MM.1S (cell line): Measurements from ENCODE around the gene EIF4E.

Source experiments
- EZH2 ChIP-seq: fragments of 300-600 bp; sonication (generic); optimal IDR thresholded peaks from 2 replicates; pipeline ENCODE3; 2017; ENCODE audit warnings: low read depth, mild to moderate bottlenecking, antibody characterized with exemption, low read length, mixed read lengths
- EZH2phosphoT487 ChIP-seq: fragments of 300-600 bp; sonication (generic); IDR thresholded peaks from 2 replicates; pipeline ENCODE4 v1.6.1; 2018; ENCODE audit warnings: antibody characterized with exemption, low read length
- TF ChIP-seq, protein P1 (sequence below): fragments of 300-600 bp; sonication (generic); IDR thresholded peaks from 2 replicates; pipeline ENCODE4 v1.5.1; 2016; ENCODE audit warnings: antibody characterized with exemption, low read length, mixed read lengths

DNA sequence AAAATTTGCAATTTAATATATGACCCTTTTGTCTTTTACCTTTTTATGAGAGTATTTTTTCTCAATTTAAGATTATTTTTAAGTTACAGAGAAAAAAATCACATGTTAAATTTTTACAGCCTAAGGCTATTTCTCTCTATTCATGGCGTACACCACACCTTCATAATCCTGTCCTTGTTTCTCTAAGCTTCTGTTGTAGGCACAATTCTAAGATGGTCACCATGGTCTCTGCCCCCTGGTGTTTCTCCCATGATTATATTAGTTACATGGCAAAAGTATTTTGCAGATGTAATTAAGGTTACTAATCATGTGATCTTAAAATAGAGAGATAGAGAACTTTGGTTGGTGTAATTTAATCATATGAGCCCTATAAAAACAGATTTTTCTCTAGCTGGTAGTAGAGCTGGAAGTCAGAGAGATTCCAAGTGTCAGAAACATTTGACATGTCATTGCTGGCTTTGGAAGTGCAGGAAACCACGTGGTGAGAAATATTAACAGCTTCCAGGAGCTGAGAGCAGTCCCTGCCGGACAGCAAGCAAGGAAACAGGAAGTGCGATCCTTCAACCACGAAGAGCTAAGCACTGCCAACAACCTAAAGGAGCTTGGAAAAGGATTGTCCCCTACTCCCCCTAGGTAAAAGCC lies 89.8 kb downstream of the EIF4E start:
- TF ChIP-seq, protein P1, sequence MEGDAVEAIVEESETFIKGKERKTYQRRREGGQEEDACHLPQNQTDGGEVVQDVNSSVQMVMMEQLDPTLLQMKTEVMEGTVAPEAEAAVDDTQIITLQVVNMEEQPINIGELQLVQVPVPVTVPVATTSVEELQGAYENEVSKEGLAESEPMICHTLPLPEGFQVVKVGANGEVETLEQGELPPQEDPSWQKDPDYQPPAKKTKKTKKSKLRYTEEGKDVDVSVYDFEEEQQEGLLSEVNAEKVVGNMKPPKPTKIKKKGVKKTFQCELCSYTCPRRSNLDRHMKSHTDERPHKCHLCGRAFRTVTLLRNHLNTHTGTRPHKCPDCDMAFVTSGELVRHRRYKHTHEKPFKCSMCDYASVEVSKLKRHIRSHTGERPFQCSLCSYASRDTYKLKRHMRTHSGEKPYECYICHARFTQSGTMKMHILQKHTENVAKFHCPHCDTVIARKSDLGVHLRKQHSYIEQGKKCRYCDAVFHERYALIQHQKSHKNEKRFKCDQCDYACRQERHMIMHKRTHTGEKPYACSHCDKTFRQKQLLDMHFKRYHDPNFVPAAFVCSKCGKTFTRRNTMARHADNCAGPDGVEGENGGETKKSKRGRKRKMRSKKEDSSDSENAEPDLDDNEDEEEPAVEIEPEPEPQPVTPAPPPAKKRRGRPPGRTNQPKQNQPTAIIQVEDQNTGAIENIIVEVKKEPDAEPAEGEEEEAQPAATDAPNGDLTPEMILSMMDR: no peak
- TF ChIP-seq EZH2 (no peak), EZH2phosphoT487 (no peak)
